T-cell (primary cell): ENCODE data around the gene STIP1. TPM values are rescaled to one million over a fixed set of nuclear protein-coding genes. Genes with fewer than 3 reads are reported as not detected.

ENCODE experiments used
- ATAC-seq, 4 experiments: fragments of 200-7000 bp in 3 of 4; fragments of 150-1000 bp in 1 of 4; cut with Tn5 transposase; replicated peaks in 1 of 4; 1 replicate in 3 of 4; 2 replicates in 1 of 4; pipeline ENCODE4 v1.10.0; 2021; ENCODE audit warnings: moderate library complexity in 3 of 4, mild to moderate bottlenecking in 2 of 4, moderate number of reproducible peaks in 1 of 4
- CTCF ChIA-PET, 2 donors: fragments of 300-600 bp; sonication (Branson Sonifier 250); formaldehyde crosslinking; loops; one replicate each; lab custom pipeline; 2022; ENCODE audit warnings: antibody characterized with exemption in 2 of 2; lab: Charles Lee
- POLR2A ChIA-PET, 2 donors: fragments of 300-600 bp; sonication (Branson Sonifier 250); formaldehyde crosslinking; loops; one replicate each; lab custom pipeline; 2022; ENCODE audit warnings: antibody characterized with exemption in 2 of 2; lab: Charles Lee
- DNase-seq, 35 experiments: peaks; one replicate each; pipeline versions ENCODE4 v3.0.0 to v3.0.0-alpha.2; 2013 to 2023
- H3K27ac ChIP-seq: one replicate; pipeline ENCODE4 v1.5.1; 2013; ENCODE audit warnings: low read length
- H3K27me3 ChIP-seq, 2 experiments: replicated peaks in 1 of 2; 1 replicate in 1 of 2; 2 replicates in 1 of 2; pipeline versions ENCODE4 v1.6.1 to v1.7.0; 2013; ENCODE audit warnings: low read length in 1 of 2, mixed read lengths in 1 of 2; ENCODE audit not compliant: control insufficient read depth in 2 of 2, insufficient read depth in 2 of 2; ENCODE audit errors: extremely low read depth in 1 of 2
- H3K36me3 ChIP-seq, 2 donors: 1 replicate in 1 of 2; 2 replicates in 1 of 2; pipeline versions ENCODE4 v1.6.1 to v1.7.0; 2013; ENCODE audit warnings: low read length in 1 of 2; ENCODE audit not compliant: control insufficient read depth in 2 of 2, insufficient read depth in 1 of 2; ENCODE audit errors: extremely low read depth in 1 of 2
- H3K4me1 ChIP-seq, 2 experiments: 1 replicate in 1 of 2; 2 replicates in 1 of 2; pipeline versions ENCODE4 v1.6.1 to v1.7.0; 2013; ENCODE audit warnings: low read length in 2 of 2, mixed read lengths in 1 of 2; ENCODE audit not compliant: insufficient read depth in 2 of 2, control insufficient read depth in 1 of 2; ENCODE audit errors: extremely low read depth in 1 of 2
- H3K4me3 ChIP-seq, 2 donors: 1 replicate in 1 of 2; 2 replicates in 1 of 2; pipeline versions ENCODE4 v1.5.1 to v1.7.0; 2013; ENCODE audit warnings: mild to moderate bottlenecking in 2 of 2, low read length in 1 of 2, moderate library complexity in 1 of 2; ENCODE audit not compliant: control insufficient read depth in 1 of 2; ENCODE audit errors: extremely low read depth in 1 of 2
- H3K9me3 ChIP-seq: 2 replicates; pipeline ENCODE4 v1.7.0; 2013
- H3K27ac Mint-ChIP-seq, 2 donors: one replicate each; pipeline ENCODE4 v1.8.0; 2020 to 2021; ENCODE audit warnings: mild to moderate bottlenecking in 2 of 2, mixed read lengths in 2 of 2
- H3K27me3 Mint-ChIP-seq, 2 donors: one replicate each; pipeline ENCODE4 v1.8.0; 2021 to 2022; ENCODE audit warnings: mixed read lengths in 2 of 2
- H3K36me3 Mint-ChIP-seq: one replicate; pipeline ENCODE4 v1.8.0; 2021; ENCODE audit warnings: mixed read lengths
- H3K4me1 Mint-ChIP-seq, 3 donors: one replicate each; pipeline ENCODE4 v1.8.0; 2020 to 2022; ENCODE audit warnings: mixed read lengths in 3 of 3, mild to moderate bottlenecking in 1 of 3
- H3K4me3 Mint-ChIP-seq, 3 donors: one replicate each; pipeline ENCODE4 v1.8.0; 2020 to 2022; ENCODE audit warnings: mild to moderate bottlenecking in 3 of 3, mixed read lengths in 3 of 3, moderate library complexity in 3 of 3
- H3K9me3 Mint-ChIP-seq, 3 donors: one replicate each; pipeline ENCODE4 v1.8.0; 2020 to 2022; ENCODE audit warnings: mixed read lengths in 3 of 3
- WGBS: methylation state at CpG from one replicate; pipeline ENCODE4 v1.1.5; 2013; ENCODE audit warnings: missing lambda C conversion rate; ENCODE audit not compliant: insufficient coverage; 5-methylcytosine and 5-hydroxymethylcytosine counted together
- total RNA-seq, 35 experiments: library from RNA in 6 of 35; stranded (reverse) in 6 of 35; fragments of 120-200 nt in 1 of 35; gene quantifications; one replicate each; pipeline versions ENCODE4 v1.2.1 to v1.2.4 and lab custom pipeline; 2013 to 2026

Gene STIP1
- total RNA-seq, 5 donors from 2014 or later (not counting 1 experiment from before 2014, with no cell fraction given): 61.1 to 133 (median 107) TPM

DNA sequence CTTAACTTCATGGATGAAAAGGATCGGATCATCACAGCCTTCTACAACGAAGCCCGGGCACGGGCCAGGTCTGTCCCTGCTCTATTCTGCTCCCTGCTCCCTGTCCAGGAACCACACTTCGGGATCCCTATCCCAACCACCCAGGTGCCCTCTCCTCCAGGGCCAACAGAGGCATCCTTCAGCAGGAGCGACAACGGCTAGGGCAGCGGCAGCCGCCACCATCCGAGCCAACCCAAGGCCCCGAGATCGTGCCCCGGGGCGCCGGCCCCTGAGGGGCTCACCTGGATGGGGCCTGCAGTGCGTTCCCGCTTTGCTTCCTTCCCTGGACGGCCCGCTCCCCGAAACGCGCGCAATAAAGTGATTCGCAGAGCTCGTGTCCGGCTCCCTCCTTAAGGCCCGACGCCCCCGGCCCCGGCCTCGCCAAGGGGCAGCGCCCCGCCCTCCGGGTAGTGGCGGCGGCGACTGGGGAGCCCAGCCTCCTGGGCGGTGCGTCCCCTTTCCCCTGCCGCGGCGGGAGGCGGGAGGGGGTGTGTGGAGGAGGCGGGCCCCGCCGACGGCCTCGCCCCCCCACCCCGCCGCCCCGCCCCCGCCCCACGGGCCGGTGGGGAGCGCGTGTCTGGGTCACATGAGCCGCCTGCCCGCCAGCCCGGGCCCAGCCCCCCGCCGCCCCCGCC, 48.1 kb downstream of the STIP1 start, which contains the start of gene VEGFB:
Gene VEGFB, plus strand, starts transcription at position 672 of the 674 bp plus-strand sequence. CDS start 250 bp downstream, outside the sequence.
- ChIA-PET CTCF (no interaction called here), POLR2A (no interaction called here)
- no peaks in the 10 kb centered on the region for H3K9me3 Mint-ChIP-seq
- no peaks in the 10 kb centered on the region for H3K36me3 Mint-ChIP-seq
- peak; percentile 67 to 74 (median 69) for ATAC-seq
- peak in 30 of 35 experiments; percentile 30 to 80 (median 54) for DNase-seq
- no peaks in the 10 kb centered on the region for H3K27me3 Mint-ChIP-seq
- Histone ChIP-seq H3K4me3 (peak within 1 kb of the TSS; percentile 58 to 70), H3K27ac (peak within 1 kb of the TSS; percentile 68), H3K4me1 (peaks cover 16 to 56% of the 10 kb centered on the region in 2 experiments), H3K36me3 (peaks cover 14 to 16% of the 10 kb centered on the region in 2 donors), H3K27me3 (no peaks in the 10 kb centered on the region), H3K9me3 (no peaks in the 10 kb centered on the region)
- WGBS: 17% methylated on average over 30 of the region's 62 CpGs
- H3K27ac Mint-ChIP-seq: peak within 1 kb of the TSS; percentile 72 to 88
- H3K4me3 Mint-ChIP-seq: peak within 1 kb of the TSS; percentile 79 to 92 (median 84)
- peaks cover 42 to 51% (median 44%) of the 10 kb centered on the region in 3 donors for H3K4me1 Mint-ChIP-seq

DNA sequence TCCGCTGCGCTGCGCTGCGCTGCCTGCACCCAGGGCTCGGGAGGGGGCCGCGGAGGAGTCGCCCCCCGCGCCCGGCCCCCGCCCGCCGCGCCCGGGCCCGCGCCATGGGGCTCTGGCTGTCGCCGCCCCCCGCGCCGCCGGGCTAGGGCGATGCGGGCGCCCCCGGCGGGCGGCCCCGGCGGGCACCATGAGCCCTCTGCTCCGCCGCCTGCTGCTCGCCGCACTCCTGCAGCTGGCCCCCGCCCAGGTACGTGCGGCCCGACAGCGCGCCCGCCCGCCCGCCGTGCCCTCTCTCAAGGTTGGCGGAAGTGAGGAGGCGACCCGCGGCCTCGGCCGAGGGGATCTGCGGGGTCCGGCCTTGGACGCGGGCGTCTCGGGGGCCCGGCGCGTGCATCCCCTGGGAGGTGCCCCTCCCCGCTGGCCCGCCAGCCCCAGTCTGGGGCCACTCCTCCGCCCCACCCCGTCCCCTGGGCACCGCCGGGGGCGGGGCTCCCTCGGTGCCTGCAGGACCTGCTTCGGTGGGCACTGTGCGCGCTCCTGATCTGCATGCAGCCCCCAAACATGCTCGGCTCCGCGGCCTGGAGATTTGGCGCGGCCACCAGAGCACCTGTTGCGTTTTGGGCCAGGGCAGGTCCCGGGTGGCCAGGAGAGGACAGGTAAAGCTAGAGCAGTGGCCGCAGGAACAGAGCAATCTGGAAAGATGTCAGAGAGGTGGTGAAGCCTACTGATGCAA, 48.8 kb downstream of the STIP1 start:
- H3K27me3 Mint-ChIP-seq: no peaks in the 10 kb centered on the region
- no peaks in the 10 kb centered on the region for H3K9me3 Mint-ChIP-seq
- Histone ChIP-seq H3K36me3 (peaks cover 10 to 16% of the 10 kb centered on the region in 2 donors), H3K9me3 (no peaks in the 10 kb centered on the region), H3K4me3 (peak overlapping the region; percentile 58 to 70), H3K27ac (peak overlapping the region; percentile 38), H3K27me3 (no peaks in the 10 kb centered on the region), H3K4me1 (peaks cover 9 to 51% of the 10 kb centered on the region in 2 experiments)
- POLR2A ChIA-PET: no interaction called here
- peaks cover 39 to 43% (median 39%) of the 10 kb centered on the region in 3 donors for H3K4me1 Mint-ChIP-seq
- peak overlapping the region; percentile 79 to 84 (median 81) for H3K4me3 Mint-ChIP-seq
- CTCF ChIA-PET: no interaction called here
- ATAC-seq (peak; percentile 56 to 69 (median 61)), DNase-seq (peak in 23 of 35 experiments; percentile 35 to 79 (median 49))
- under 1% methylated on average over 73 of the region's 80 CpGs for WGBS
- no peaks in the 10 kb centered on the region for H3K36me3 Mint-ChIP-seq
- H3K27ac Mint-ChIP-seq: peak overlapping the region; percentile 72 to 84

GRCh38 chr11:64235437-64236161, 49.6 kb downstream of the STIP1 start:
- Mint-ChIP-seq H3K27ac (peak overlapping the region; percentile 72 to 84), H3K4me3 (peak overlapping the region; percentile 79 to 84 (median 81)), H3K27me3 (no peaks in the 10 kb centered on the region), H3K4me1 (peaks cover 42 to 45% (median 43%) of the 10 kb centered on the region in 3 donors), H3K9me3 (no peaks in the 10 kb centered on the region), H3K36me3 (no peaks in the 10 kb centered on the region)
- Histone ChIP-seq H3K9me3 (no peaks in the 10 kb centered on the region), H3K36me3 (peaks cover 10 to 16% of the 10 kb centered on the region in 2 donors), H3K27ac (peak overlapping the region; percentile 38), H3K4me1 (peaks cover 9 to 51% of the 10 kb centered on the region in 2 experiments), H3K27me3 (no peaks in the 10 kb centered on the region), H3K4me3 (peak overlapping the region; percentile 58 to 70)
- no peak for DNase-seq
- ATAC-seq: no peak
- CTCF ChIA-PET: interaction anchor here in 1 of 2 donors (1.9 kb wide), 1 partner anchor 31 kb away, joined by 5 read pairs; no protein-coding TSS in a partner anchor
- WGBS: 95% methylated on average over 10 of the region's 12 CpGs
- POLR2A ChIA-PET: no interaction called here

DNA sequence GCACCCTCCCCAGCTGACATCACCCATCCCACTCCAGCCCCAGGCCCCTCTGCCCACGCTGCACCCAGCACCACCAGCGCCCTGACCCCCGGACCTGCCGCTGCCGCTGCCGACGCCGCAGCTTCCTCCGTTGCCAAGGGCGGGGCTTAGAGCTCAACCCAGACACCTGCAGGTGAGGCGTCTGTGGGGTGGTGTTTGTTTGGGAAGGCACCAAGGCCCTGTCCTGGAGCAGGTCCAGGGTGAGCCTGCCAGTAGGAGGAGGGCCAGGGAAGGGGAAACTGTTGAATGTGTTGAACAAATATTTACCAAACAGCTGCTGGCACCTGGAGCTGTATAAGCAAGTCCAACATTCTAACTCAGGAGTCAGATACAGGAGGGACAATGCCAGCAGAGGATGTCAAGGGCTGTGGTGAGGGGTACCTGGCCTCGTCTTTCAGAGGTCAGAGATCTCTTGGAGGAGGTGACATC, 51.5 kb downstream of the STIP1 start:
- no peaks in the 10 kb centered on the region for H3K9me3 Mint-ChIP-seq
- Histone ChIP-seq H3K36me3 (peaks cover 10 to 16% of the 10 kb centered on the region in 2 donors), H3K27ac (no peak overlapping the region), H3K4me3 (no peak overlapping the region), H3K4me1 (peaks cover 8 to 48% of the 10 kb centered on the region in 2 experiments), H3K9me3 (no peaks in the 10 kb centered on the region), H3K27me3 (no peaks in the 10 kb centered on the region)
- H3K27me3 Mint-ChIP-seq: no peaks in the 10 kb centered on the region
- peaks cover 38 to 45% (median 38%) of the 10 kb centered on the region in 3 donors for H3K4me1 Mint-ChIP-seq
- no peak overlapping the region for H3K4me3 Mint-ChIP-seq
- ATAC-seq (no peak), DNase-seq (no peak)
- WGBS: 98% methylated on average over 8 of the region's 12 CpGs
- ChIA-PET CTCF (interaction anchor here in 1 of 2 donors (0.6 to 1.9 kb wide), 2 partner anchors 32 to 34 kb away, joined by 3 to 5 read pairs; no protein-coding TSS in a partner anchor), POLR2A (no interaction called here)
- no peaks in the 10 kb centered on the region for H3K36me3 Mint-ChIP-seq
- H3K27ac Mint-ChIP-seq: peak overlapping the region in 1 of 2 donors; percentile 34

DNA sequence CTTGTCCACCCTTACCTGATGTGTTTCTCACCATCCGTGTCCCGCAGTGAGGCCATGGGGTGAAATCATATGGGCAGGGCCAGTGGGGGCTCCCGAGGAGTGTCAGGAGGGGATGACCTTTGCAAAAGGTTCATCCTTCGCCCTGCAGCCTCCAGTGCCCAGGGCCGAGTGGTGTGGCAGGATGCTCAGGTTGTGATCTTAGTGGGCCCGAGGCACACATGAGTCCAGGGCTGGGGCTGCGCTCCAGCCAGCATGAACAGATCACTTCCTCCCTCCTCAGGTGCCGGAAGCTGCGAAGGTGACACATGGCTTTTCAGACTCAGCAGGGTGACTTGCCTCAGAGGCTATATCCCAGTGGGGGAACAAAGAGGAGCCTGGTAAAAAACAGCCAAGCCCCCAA, 52.1 kb downstream of the STIP1 start:
- POLR2A ChIA-PET: no interaction called here
- no peak for DNase-seq
- H3K27me3 Mint-ChIP-seq: no peaks in the 10 kb centered on the region
- CTCF ChIA-PET: interaction anchor here in 1 of 2 donors (0.6 kb wide), 1 partner anchor 33 kb away, joined by 3 read pairs; no protein-coding TSS in a partner anchor
- 89% methylated on average over 3 of the region's 9 CpGs for WGBS
- no peak overlapping the region for H3K4me3 Mint-ChIP-seq
- H3K36me3 ChIP-seq: peaks cover 11 to 16% of the 10 kb centered on the region in 2 donors
- H3K9me3 Mint-ChIP-seq: no peaks in the 10 kb centered on the region
- no peak overlapping the region for H3K27ac ChIP-seq
- peak overlapping the region in 1 of 2 donors; percentile 55 for H3K27ac Mint-ChIP-seq
- H3K9me3 ChIP-seq: no peaks in the 10 kb centered on the region
- H3K4me3 ChIP-seq: no peak overlapping the region
- H3K4me1 ChIP-seq: peaks cover 10 to 49% of the 10 kb centered on the region in 2 experiments
- H3K36me3 Mint-ChIP-seq: no peaks in the 10 kb centered on the region
- no peak for ATAC-seq
- no peaks in the 10 kb centered on the region for H3K27me3 ChIP-seq
- H3K4me1 Mint-ChIP-seq: peaks cover 38 to 43% (median 39%) of the 10 kb centered on the region in 3 donors
